HCT116 (cell line): ENCODE data around the gene PTN. TPM values are rescaled to one million over a fixed set of nuclear protein-coding genes. Genes with fewer than 3 reads are reported as not detected.

Source experiments
- ATAC-seq: fragments of 200-7000 bp; cut with Tn5 transposase; 2 replicates; pipeline ENCODE4 v1.9.1; 2020; ENCODE audit warnings: mild to moderate bottlenecking, moderate library complexity
- BruUV-seq: library from RNA; stranded (reverse); fragments of 400-500 nt; replicated peaks from 2 replicates; lab custom pipeline; 2021; lab: Mats Ljungman, UMichigan
- CTCF ChIA-PET: fragments of 300-600 bp; sonication (Branson Sonifier 250); formaldehyde crosslinking; loops from one replicate; lab custom pipeline; 2021; ENCODE audit warnings: antibody characterized with exemption; lab: Charles Lee
- POLR2A ChIA-PET: fragments of 300-600, 350-600 bp; sonication (Branson Sonifier 250); formaldehyde crosslinking; loops from one replicate; lab custom pipeline; 2021; ENCODE audit warnings: antibody characterized with exemption; lab: Charles Lee
- RAD21 ChIA-PET, 2 experiments: fragments of 300-600 bp; sonication (Branson Sonifier 250); formaldehyde crosslinking; loops; one replicate each; lab custom pipeline; 2023; ENCODE audit warnings: low total read pairs in 2 of 2; ENCODE audit not compliant: uncharacterized antibody in 2 of 2, unreplicated experiment in 2 of 2, low non-redundant PET in 1 of 2; lab: Charles Lee
- DNase-seq: peaks from one replicate; pipeline ENCODE4 v3.0.0-alpha.2; 2010; ENCODE audit warnings: low read depth, low spot score
- H2AFZ ChIP-seq: fragments of 200-600 bp; shearing (Covaris generic), sonication (generic); 2 replicates; pipeline ENCODE4 v1.6.1; 2017; ENCODE audit warnings: low read depth, mixed run types, mixed read lengths, antibody characterized with exemption, low read length; ENCODE audit not compliant: poor library complexity, severe bottlenecking
- H3K27ac ChIP-seq: 2 replicates; pipeline ENCODE4 v1.5.1; 2012; ENCODE audit warnings: low read depth, low read length
- H3K27me3 ChIP-seq: fragments of 200-600 bp; sonication (generic); 2 replicates; pipeline ENCODE4 v1.6.1; 2016; ENCODE audit warnings: mixed run types, low read length, mixed read lengths; ENCODE audit not compliant: insufficient read depth
- H3K36me3 ChIP-seq, 2 experiments: fragments of 200-500 bp in 1 of 2; fragments of 200-600 bp in 1 of 2; sonication (Bioruptor generic) in 1 of 2; sonication (generic) in 1 of 2; 2 replicates each; pipeline versions ENCODE4 v1.5.1 to v1.6.1; 2014 to 2016; ENCODE audit warnings: low read length in 2 of 2, inconsistent platforms in 1 of 2, mixed read lengths in 1 of 2, mixed run types in 1 of 2; ENCODE audit not compliant: insufficient read depth in 2 of 2, control insufficient read depth in 1 of 2
- H3K4me1 ChIP-seq, 2 experiments: fragments of 200-600 bp in 1 of 2; sonication (generic) in 1 of 2; 2 replicates each; pipeline versions ENCODE4 v1.5.1 to v1.6.1; 2012 to 2017; ENCODE audit warnings: low read length in 2 of 2, inconsistent platforms in 1 of 2, mild to moderate bottlenecking in 1 of 2, mixed read lengths in 1 of 2, mixed run types in 1 of 2, moderate library complexity in 1 of 2; ENCODE audit not compliant: insufficient read depth in 2 of 2, control insufficient read depth in 1 of 2
- H3K4me2 ChIP-seq: fragments of 200-600 bp; sonication (generic); 2 replicates; pipeline ENCODE4 v1.6.1; 2017; ENCODE audit warnings: mixed run types, low read length, mixed read lengths
- H3K4me3 ChIP-seq, 2 experiments: fragments of 200-600 bp in 1 of 2; sonication (generic) in 1 of 2; replicated peaks in 1 of 2; 2 replicates each; pipeline ENCODE4 v1.5.1; 2011 to 2016; ENCODE audit warnings: low read length in 2 of 2, control low read depth in 1 of 2, low read depth in 1 of 2, mild to moderate bottlenecking in 1 of 2, mixed read lengths in 1 of 2, mixed run types in 1 of 2
- H3K79me2 ChIP-seq: fragments of 200-600 bp; sonication (generic); 2 replicates; pipeline ENCODE4 v1.6.1; 2017; ENCODE audit warnings: mild to moderate bottlenecking, mixed run types, low read length, moderate library complexity, mixed read lengths; ENCODE audit not compliant: insufficient read depth
- H3K9ac ChIP-seq: fragments of 200-600 bp; sonication (generic); 2 replicates; pipeline ENCODE4 v1.6.1; 2016; ENCODE audit warnings: low read length, mixed read lengths
- H3K9me2 ChIP-seq: fragments of 200-600 bp; sonication (generic), shearing (Covaris generic); 2 replicates; pipeline ENCODE4 v1.6.1; 2017; ENCODE audit warnings: mixed run types, mild to moderate bottlenecking, moderate library complexity; ENCODE audit not compliant: insufficient read depth
- H3K9me3 ChIP-seq, 2 experiments: fragments of 200-500 bp in 1 of 2; fragments of 200-600 bp in 1 of 2; sonication (Bioruptor generic) in 1 of 2; sonication (generic) in 1 of 2; 2 replicates each; pipeline ENCODE4 v1.6.1; 2014 to 2017; ENCODE audit warnings: low read length in 2 of 2, mixed read lengths in 2 of 2, inconsistent platforms in 1 of 2, low read depth in 1 of 2, mild to moderate bottlenecking in 1 of 2, mixed run types in 1 of 2, moderate library complexity in 1 of 2; ENCODE audit not compliant: control insufficient read depth in 1 of 2, insufficient read depth in 1 of 2
- H4K20me1 ChIP-seq: fragments of 200-600 bp; sonication (generic), shearing (Covaris generic); 2 replicates; pipeline ENCODE4 v1.6.1; 2017; ENCODE audit warnings: mixed run types, mild to moderate bottlenecking, moderate library complexity; ENCODE audit not compliant: insufficient read depth
- ATF3 ChIP-seq: IDR thresholded peaks from 2 replicates; pipeline ENCODE4 v1.6.1; 2012
- CBX3 ChIP-seq: IDR thresholded peaks from 2 replicates; pipeline ENCODE4 v1.6.1; 2012; ENCODE audit warnings: low read depth
- CEBPB ChIP-seq: IDR thresholded peaks from 2 replicates; pipeline ENCODE4 v1.6.1; 2012; ENCODE audit warnings: low read depth
- EGR1 ChIP-seq: IDR thresholded peaks from 2 replicates; pipeline ENCODE4 v1.6.1; 2012; ENCODE audit warnings: low read depth
- EZH2 ChIP-seq: fragments of 200-600 bp; sonication (generic); IDR thresholded peaks from 2 replicates; pipeline ENCODE4 v1.6.1; 2017; ENCODE audit warnings: antibody characterized with exemption, mixed run types
- EZH2phosphoT487 ChIP-seq: fragments of 200-600 bp; IDR thresholded peaks from 2 replicates; pipeline ENCODE4 v1.6.1; 2018; ENCODE audit warnings: antibody characterized with exemption, borderline replicate concordance
- FOSL1 ChIP-seq: IDR thresholded peaks from 2 replicates; pipeline ENCODE4 v1.6.1; 2012; ENCODE audit warnings: low read depth
- JUND ChIP-seq: IDR thresholded peaks from 2 replicates; pipeline ENCODE4 v1.6.1; 2012
- MAX ChIP-seq: IDR thresholded peaks from 2 replicates; pipeline ENCODE4 v1.6.1; 2012
- POLR2A ChIP-seq: IDR thresholded peaks from 2 replicates; pipeline ENCODE4 v1.7.0; 2011; ENCODE audit warnings: borderline replicate concordance; ENCODE audit not compliant: insufficient read depth, insufficient read length; ENCODE audit errors: extremely low read depth
- RAD21 ChIP-seq: IDR thresholded peaks from 2 replicates; pipeline ENCODE4 v1.6.1; 2012; ENCODE audit warnings: low read depth, mild to moderate bottlenecking
- SIN3A ChIP-seq: IDR thresholded peaks from 2 replicates; pipeline ENCODE4 v1.6.1; 2012; ENCODE audit warnings: low read depth
- TCF7L2 ChIP-seq: IDR thresholded peaks from 2 replicates; pipeline ENCODE4 v1.7.0; 2011; ENCODE audit warnings: borderline replicate concordance, inconsistent platforms; ENCODE audit not compliant: insufficient read depth, insufficient read length; ENCODE audit errors: extremely low read depth
- YY1 ChIP-seq: IDR thresholded peaks from 2 replicates; pipeline ENCODE4 v1.6.1; 2011; ENCODE audit warnings: low read length, low read depth, moderate library complexity, mild to moderate bottlenecking; ENCODE audit not compliant: insufficient replicate concordance; ENCODE audit errors: extremely low read depth
- ZFX ChIP-seq: fragments of 450-650 bp; IDR thresholded peaks from 2 replicates; pipeline ENCODE4 v1.6.1; 2017
- ZNF274 ChIP-seq: fragments of 200-500 bp; sonication (Bioruptor generic); IDR thresholded peaks from 2 replicates; pipeline ENCODE4 v1.6.1; 2014; ENCODE audit warnings: mild to moderate bottlenecking, low read depth, low read length, inconsistent platforms
- intact Hi-C: fragments of 100-400 bp; cut with micrococcal nuclease; formaldehyde crosslinking; loops from 2 replicates; pipeline ENCODE4 v1.10.0; 2022
- total RNA-seq: library from RNA; stranded (reverse); gene quantifications from one replicate; pipeline ENCODE4 v1.2.1, GENCODE V29; 2021; ENCODE audit not compliant: unreplicated experiment
- TF ChIP-seq, protein P1 (sequence below), 3 experiments: fragments of 200-600 bp in 1 of 3; sonication (generic) in 1 of 3; IDR thresholded peaks in 2 of 3; conservative IDR thresholded peaks in 1 of 3; 2 replicates each; pipeline ENCODE4 v1.5.1; 2012 to 2017; ENCODE audit warnings: low read depth in 2 of 3, low read length in 2 of 3, antibody characterized with exemption in 1 of 3, borderline replicate concordance in 1 of 3, control low read depth in 1 of 3, mild to moderate bottlenecking in 1 of 3, mixed read lengths in 1 of 3, mixed run types in 1 of 3, moderate library complexity in 1 of 3; ENCODE audit not compliant: insufficient read depth in 1 of 3
- TF ChIP-seq, protein P2 (sequence below): IDR thresholded peaks from 2 replicates; pipeline ENCODE4 v1.6.1; 2011; ENCODE audit warnings: mild to moderate bottlenecking, low read length, moderate library complexity; ENCODE audit not compliant: insufficient replicate concordance; ENCODE audit errors: extremely low read depth

PTN gene
- total RNA-seq, 1 experiment from 2014 or later, result not detected

DNA sequence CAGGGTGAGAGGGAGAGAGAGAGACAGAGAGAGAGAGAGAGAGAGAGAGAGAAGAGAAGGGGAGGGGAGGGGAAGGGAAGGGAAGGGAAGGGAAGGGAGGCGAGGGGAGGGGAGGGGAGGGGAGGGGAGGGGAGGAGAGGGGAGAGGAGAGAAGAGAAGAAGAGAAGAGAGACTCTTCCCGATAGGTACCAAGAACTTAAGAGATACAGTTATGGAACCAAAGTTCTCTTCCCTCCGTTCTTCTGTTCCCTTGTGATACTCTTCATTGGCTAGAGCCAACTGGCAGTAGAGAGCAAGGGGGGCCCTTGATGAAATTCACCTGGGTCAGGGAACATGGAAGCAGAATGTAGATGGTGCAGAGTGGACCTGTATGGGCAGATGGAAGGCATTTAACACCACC lies 122.1 kb downstream of the PTN start:
- H3K9ac ChIP-seq, result no peak overlapping the region
- ChIA-PET POLR2A (no interaction called here), RAD21 (no interaction called here), CTCF (no interaction called here)
- no peak overlapping the region for H3K4me2 ChIP-seq
- intact Hi-C loops, result no loop called here
- H2AFZ ChIP-seq, result no peak overlapping the region
- no peaks in the 10 kb centered on the region for H3K36me3 ChIP-seq
- H3K4me1 ChIP-seq, result no peaks in the 10 kb centered on the region
- H3K27ac ChIP-seq, result no peak overlapping the region
- no TSS peak for BruUV-seq
- peaks cover 0 to 8% of the 10 kb centered on the region in 2 experiments; a peak in 2 of 4 replicates for H3K9me3 ChIP-seq
- no peak for DNase-seq
- no peaks in the 10 kb centered on the region for H3K9me2 ChIP-seq
- H3K27me3 ChIP-seq, result no peaks in the 10 kb centered on the region
- no peak overlapping the region for H3K4me3 ChIP-seq
- H3K79me2 ChIP-seq, result no peaks in the 10 kb centered on the region
- TF ChIP-seq TCF7L2, result no peak
- TF ChIP-seq, protein P1, sequence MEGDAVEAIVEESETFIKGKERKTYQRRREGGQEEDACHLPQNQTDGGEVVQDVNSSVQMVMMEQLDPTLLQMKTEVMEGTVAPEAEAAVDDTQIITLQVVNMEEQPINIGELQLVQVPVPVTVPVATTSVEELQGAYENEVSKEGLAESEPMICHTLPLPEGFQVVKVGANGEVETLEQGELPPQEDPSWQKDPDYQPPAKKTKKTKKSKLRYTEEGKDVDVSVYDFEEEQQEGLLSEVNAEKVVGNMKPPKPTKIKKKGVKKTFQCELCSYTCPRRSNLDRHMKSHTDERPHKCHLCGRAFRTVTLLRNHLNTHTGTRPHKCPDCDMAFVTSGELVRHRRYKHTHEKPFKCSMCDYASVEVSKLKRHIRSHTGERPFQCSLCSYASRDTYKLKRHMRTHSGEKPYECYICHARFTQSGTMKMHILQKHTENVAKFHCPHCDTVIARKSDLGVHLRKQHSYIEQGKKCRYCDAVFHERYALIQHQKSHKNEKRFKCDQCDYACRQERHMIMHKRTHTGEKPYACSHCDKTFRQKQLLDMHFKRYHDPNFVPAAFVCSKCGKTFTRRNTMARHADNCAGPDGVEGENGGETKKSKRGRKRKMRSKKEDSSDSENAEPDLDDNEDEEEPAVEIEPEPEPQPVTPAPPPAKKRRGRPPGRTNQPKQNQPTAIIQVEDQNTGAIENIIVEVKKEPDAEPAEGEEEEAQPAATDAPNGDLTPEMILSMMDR (IDR thresholded peaks at IDR 0.05 in 2 of 3, conservative IDR thresholded peaks at IDR 0.05 in 1 of 3; ENCODE audit: borderline replicate concordance in 1 of 3, insufficient read depth in 1 of 3, low read depth in 2 of 3, low read length in 2 of 3), result no peak
- TF ChIP-seq FOSL1, result no peak
- no peak for TF ChIP-seq EZH2phosphoT487
- TF ChIP-seq JUND, result no peak
- TF ChIP-seq ZNF274, result no peak
- no peak for TF ChIP-seq SIN3A
- TF ChIP-seq POLR2A, result no peak
- no peak for TF ChIP-seq ATF3
- TF ChIP-seq, protein P2, sequence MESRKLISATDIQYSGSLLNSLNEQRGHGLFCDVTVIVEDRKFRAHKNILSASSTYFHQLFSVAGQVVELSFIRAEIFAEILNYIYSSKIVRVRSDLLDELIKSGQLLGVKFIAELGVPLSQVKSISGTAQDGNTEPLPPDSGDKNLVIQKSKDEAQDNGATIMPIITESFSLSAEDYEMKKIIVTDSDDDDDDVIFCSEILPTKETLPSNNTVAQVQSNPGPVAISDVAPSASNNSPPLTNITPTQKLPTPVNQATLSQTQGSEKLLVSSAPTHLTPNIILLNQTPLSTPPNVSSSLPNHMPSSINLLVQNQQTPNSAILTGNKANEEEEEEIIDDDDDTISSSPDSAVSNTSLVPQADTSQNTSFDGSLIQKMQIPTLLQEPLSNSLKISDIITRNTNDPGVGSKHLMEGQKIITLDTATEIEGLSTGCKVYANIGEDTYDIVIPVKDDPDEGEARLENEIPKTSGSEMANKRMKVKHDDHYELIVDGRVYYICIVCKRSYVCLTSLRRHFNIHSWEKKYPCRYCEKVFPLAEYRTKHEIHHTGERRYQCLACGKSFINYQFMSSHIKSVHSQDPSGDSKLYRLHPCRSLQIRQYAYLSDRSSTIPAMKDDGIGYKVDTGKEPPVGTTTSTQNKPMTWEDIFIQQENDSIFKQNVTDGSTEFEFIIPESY, result no peak
- no peak for TF ChIP-seq ZFX
- TF ChIP-seq EZH2, result no peak
- no peak for TF ChIP-seq EGR1
- TF ChIP-seq RAD21, result no peak
- TF ChIP-seq CEBPB, result no peak
- no peak for TF ChIP-seq CBX3
- no peak for TF ChIP-seq MAX
- TF ChIP-seq YY1, result no peak
- no peak for ATAC-seq
- no peaks in the 10 kb centered on the region for H4K20me1 ChIP-seq
